Hematopoietic multipotent progenitor cell treated with erythropoietin and hydrocortisone succinate and interleukin-3 and kit ligand, for 4 days (in vitro differentiated cells): ENCODE data around the gene TOX2.

Source experiments
- DNase-seq: peaks from one replicate; pipeline ENCODE4 v3.0.0-alpha.2; 2015

Gene TOX2

DNA sequence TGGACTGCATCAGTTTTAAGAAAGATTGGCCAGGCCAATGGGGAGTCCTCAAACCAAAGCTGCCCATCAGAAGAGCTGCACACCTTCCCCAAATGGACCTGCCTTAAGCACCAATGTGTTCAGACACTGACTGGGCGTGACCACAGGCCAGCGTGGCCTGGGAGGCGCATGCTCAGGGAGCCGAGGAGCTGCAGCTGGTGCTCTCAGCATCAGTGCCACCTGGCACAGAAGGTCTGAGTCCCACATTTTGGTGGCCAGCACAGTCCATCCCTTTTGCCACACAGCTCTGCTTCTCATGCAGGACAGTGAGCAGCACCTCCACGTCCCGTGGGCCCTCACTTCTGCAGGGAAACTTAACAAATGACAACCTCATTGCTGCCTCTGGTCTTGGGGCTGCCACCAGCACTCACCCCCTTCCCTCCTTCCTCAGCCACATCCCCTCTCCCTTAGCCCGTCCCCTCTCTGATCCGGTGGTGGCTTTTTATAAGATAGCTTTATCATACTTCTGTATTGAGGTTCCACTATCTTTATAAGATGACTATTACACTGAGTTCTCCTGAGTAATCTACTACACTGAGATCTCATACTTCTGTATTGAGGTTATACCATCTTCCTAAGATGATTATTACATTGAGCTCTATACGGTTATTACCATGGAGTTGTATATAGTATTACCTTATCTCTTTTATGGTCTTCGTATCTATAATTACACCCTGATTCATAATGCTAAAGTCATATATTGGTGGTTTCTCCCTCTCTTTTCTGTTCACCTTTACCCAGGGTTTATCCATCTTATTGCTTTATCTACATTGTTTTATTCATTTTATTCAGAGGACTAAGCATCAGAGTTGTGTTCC, 109.1 kb downstream of the TOX2 start:
- no peak for DNase-seq

DNA sequence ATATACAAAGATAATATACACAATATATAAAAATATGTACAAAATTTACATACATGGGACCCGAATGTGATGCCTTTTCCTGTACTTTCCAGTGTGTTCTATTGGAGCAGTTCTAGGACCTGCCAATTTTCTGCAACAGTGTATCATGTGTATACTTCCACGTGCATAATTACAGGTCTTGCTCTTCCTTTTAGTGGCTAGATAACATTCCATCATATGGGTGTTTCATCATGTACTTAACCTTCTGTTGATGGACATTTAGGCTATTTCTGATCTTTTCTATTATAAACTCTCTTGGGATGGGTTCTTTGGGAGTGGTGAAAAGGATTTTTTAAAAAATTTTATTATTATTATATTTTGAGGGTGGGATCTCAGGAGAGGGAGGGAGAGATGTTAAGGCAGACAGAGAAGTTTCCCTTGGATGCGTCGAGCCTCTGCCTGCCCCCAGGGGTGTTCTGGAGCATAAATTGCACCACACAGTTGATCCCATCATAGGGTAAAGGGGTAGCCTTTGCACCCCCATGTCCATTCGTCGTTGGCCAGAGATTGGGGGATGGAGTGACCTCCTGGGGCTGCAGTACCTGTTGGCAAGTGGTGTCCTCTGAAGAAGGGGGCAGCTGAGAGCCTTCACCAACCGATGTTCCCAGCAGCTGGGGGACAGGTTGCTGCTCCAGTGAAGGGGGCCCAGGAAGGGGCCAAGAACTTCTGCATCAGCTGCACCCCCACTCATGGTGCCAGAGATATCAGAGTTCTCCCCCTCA, 110.3 kb downstream of the TOX2 start:
- DNase-seq, result no peak

DNA sequence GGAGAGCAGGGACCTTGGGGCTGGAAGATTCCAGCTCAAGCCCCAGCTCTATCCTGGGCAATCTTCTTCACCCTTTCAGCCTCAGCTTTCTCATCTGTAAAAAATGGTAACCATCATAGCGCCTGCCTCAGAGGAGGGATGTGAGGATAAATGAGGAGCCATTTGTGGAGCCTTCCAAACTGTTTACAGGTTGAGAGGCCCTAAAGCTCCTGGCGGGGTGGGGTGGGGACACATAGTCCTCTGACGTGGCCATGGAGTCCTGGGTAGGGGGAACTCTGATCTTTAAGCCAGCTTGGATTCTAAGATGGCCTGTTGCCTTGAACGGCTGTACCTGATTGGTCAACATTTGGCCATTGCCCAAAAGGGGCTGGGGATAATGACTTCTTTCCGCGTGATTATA, 111.1 kb downstream of the TOX2 start:
- DNase-seq, result no peak

DNA sequence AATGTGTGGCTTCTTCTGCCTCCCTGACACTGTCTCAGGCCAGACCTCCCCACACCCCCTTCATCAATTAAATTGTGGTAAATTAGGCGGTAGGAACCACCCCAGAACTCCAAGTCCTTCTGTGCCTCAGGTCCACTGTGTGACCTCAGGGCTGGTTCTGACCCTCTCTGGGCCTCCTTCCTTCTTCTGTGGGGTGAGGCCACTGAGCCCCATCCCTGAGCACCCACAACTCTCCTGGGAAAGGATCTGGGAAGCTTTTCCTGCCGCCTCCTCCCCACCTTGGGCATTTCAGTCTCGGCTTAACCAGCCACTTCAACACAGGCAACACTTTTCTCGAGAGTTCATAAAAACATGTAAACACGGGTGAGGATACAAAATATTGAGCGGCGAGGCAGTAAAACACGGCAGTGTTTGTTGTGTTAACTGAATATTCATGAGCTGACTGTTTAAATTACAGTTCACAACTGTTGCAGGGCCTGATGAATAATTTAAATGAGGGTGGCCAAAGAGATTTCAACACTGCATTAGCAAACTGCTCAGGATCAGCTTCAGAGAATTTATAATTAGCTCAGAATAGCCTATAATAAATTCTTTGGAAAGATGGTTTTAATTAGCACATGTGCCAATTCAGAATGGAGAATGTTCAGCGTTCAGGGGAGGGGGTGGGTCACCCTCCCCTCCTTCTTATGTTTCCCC, 112.1 kb downstream of the TOX2 start:
- no peak for DNase-seq

DNA sequence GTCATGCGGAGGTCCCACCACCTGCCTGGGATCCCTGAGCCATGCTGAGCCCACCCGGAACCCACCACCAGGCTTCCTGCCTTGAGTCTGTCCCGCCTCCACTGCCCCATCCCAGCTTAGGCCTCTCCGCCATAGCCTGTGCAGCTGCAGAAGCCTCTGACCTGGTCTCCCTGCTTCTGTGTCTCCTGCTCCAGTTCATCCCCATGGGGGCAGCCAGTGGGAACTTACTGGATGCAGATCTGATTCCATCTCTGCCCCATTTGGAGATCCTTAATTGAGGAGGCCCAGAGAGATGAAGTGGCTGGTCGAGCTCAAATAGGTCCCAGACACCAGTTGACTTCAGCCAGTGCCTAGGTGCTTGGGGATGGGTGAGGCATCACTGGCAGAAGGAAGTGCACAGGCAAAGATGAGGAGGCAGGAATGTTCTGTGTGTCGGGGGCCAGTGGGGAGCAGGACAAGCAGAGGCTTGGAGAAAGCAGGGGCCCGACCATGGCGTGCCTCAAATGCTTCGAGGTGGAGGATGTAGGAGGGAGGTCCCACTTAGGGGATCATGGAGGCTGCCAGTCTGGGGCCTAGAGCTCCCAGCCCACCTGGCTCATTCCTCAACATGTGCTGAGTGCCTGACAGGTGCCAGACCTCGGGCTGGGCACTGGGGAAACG, 112.8 kb downstream of the TOX2 start:
- no peak for DNase-seq

DNA sequence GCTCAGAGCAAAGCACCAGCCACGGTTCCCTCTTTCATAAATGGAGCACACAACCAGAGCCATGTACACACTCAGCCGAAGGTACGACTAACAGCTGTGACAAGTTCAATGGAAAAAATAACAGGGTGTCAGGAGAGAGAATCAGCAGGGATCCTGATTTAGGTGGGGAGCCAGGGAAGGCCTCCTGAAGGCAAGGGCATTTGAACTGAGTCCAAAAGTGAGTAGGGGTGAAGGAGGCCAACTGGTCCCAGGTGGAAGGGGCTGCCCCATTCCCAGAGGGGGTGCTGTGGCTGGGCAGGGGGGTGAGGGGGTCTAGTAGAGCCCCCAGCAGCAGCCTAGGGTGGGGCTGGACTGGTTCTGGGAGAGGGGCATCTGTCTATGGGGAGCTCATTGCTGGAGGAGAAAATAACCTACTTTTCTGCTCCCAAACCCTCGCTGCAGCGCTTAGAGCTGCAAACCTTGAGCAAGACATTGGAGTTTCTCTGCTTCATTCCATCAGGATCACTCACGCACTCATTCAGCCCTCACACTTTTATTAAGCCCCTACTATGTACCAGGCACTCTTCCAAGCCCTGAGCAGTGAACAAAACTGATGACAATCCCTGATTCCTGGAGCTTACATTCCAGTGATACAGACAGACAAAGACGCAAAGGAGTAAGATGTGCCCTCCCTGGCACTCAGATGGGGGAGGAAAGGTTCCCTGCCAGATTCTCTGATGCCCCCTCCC, 113.5 kb downstream of the TOX2 start:
- DNase-seq, result no peak

DNA sequence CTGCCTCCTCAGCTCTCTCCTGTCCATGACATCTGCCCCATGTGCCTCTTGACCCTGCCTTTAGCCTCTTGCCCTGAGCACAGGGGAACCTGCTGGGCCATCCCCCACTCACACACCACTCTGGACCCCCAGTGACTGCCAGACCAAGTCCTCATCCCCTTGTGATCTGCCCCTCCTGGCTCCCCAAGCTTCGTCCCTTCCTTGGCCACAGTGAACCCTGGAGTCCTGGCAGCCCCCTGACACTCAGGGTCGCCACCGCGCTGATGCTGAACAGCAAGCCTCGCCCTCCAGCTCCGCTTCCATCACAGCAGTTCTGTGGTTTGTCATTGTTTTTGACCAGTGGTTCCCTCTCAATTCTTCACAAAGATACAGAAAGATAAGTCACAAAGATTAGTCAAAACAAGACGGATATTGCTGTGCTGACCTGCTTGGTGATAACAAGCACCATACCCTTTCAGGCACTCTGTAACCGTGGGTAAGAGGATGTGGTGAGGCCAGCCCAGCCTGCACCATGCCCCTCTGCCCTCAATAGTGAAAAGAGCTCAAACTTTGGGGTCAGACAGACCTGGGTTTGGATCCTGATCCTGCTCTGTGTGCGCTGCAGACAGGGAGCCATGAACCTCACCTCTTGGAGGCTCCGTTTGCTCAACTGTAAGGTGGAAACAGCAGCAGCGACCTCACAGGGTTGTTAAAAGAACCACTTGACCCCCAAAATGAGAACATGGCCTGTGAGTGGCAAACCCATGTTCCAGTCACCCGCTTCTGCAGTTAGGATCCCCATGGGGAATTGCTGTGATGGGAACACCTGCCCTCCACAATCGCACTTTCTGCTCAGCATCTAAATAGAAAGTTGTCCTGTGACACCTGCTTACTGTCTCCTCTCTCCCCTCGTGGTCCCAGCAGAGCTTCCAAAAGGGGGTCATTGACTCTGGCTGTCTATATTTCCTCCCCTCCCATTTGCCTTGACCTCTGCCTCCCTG, 114.5 kb downstream of the TOX2 start:
- peak; percentile 66 for DNase-seq

DNA sequence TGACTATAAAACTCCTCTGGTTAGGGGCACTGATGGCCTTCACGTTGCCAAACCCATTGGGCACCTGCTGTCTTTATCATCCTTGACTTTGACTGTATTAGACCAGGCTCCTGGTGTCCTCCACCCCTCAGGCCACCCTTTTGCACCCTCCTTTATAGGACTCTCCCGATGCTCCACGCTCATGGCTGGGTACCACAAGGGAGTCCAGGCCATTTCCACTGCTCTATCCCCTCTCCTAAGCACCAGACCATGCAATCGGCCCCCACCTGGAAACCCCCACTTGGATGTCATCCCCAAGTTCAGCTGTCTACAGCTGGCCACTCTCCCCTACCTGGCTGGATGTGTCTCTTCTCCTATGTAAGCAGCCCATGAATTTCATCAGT, 115.2 kb downstream of the TOX2 start:
- DNase-seq, result no peak

DNA sequence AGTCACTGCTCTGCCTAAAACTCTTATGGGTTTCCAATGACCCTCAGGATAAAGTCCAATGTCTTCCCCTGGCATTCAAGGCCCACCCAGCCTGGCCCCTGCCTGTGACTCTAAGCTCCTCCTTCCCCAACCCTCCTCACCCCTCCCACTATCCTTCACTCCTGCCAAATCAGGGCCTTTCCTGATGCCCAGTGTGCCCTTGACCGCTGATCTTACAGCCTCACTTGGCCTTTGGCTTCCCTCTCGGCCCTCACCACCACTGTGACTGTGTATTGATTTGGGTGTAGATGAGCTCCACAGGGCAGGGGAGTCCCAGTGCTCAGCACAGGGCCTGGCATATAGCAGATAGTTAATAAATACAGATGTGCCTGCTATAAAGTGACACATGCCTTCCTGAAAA, 115.7 kb downstream of the TOX2 start:
- DNase-seq, result no peak

DNA sequence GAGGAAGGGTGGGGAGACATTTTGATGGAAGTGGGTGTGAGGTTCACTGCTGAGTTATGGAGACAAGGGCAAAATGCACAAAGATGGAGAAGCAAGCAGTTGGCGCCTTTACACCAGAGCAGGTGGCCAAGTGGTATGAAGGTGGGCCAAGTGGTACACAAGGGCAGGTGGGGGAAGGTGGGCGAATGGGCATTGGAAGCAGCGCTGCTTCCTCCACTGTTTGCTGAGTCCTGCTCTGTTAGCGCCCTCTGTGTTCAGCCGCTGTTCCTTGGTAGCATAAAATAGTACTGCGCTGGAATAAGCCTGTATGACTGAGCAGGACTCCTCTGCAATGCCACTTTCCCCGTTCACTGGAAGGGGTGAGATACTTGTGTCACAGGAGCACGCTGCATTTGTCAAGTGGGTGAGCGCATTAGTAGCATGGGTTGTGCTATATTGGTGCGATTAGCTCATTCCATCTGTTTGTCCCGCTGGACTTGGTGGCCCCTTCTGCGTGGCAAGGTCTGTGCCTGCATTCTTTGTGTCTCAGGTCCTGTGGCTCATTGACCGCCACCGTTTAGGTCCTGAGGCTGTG, 116.4 kb downstream of the TOX2 start:
- DNase-seq, result no peak

DNA sequence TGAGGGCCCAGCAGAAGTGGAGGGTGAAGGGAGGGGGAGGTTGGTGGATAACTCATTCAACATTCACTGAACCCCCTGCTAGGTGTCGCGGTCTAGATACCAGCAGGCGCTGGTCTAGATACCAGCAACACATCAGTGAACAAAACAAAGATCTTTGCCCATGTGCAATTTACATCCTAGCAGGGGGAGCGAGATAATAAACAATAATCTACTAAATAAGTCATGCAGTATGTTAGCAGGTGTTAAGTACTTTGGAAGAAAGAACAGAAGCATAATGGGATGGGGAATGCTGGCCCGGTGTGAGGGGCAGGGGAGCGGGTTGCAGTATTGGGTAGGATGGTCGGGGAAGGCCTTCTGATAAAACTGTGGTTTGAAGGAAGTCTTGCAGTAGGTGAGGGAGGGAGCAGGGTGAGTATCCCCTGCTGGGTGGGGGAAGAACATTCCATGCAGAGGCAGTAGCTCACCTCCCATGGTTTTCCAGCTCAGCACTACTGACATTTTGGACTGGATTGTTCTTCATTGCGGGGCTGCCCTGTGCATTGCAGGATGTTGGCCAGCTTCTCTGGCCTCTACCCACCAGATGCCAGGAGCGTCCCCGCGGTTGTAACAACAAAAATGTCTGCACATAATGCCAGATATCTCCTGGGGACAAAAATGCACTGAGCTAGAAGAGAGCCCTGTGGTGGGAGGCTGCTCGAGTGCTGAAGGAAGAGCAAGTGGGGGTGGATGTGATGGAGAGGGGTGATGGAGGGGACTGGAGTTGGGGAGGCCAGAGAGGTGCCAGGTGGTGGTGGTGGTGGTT, 117.3 kb downstream of the TOX2 start:
- no peak for DNase-seq

DNA sequence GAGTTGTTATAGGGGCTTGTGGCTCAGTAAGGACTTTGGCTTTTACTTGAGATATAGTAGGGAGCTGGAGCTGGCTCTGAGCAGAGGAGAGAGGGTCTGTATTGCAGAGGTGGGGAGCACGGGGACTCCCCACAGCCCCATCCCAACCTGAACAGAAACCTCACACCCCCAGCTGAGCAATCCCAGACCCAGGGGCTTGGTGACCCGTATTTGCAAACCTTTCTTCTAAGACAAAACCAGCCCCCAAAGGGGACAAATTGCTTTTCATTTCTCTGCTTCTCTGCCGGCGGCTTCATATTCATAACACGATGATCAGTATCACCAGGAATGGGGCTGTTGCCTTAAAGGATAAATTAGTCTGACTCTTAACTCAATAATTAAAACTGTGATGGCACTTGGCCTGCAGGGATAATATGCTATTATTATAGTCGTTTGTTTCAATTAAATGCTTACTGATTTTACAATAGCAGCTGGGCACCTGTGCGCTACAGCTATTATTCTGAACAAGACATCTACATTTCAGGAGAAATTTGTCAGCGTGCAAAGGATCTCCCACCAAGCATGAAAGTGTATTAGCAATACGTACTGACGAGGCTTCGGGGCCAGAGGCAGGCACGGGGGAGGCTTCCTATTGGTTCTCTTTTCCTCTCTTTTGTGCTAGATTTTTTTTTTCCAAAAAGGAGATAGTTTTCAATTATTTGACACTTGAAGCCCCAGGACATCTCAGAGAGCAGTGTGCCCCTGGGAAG, 118.1 kb downstream of the TOX2 start:
- DNase-seq, result no peak

DNA sequence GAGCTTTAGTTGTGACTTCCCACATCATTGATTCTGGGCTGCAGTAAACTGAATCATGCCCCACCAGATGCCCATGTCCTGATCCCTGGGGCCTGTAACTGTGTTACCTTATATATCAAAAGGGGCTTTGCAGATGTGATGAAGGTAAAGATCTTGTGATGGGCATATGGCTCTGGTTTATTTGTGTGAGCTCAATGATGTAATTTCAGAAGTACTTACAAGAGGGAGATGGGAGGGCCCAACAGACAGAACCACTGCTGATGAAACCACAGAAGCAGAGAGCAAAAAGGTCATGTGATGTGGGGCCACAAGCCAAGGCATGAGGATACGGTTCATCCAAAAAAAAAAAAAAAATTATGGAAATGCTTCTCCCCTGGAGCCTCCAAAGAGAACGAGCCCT, 118.7 kb downstream of the TOX2 start:
- peak; percentile 11 for DNase-seq

DNA sequence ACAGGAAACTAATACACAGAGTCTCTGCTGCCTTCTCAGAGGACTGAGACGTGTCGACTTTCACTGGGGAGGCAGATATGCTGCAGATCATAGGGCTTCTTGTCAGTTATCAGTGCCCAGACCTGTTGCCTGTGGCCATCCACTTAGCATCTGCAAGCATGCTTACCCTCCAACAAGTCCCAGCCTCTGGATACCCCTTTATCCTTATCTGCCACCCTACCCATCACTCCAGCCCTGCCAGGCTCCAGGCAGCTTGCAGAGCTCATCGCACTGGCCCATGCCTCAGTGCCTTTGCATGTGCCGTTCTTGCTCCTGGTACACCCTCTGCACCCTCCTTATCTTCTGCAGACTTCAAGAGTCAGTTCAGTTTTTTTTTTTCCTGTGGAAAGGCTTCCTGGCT, 119.2 kb downstream of the TOX2 start:
- DNase-seq, result no peak

DNA sequence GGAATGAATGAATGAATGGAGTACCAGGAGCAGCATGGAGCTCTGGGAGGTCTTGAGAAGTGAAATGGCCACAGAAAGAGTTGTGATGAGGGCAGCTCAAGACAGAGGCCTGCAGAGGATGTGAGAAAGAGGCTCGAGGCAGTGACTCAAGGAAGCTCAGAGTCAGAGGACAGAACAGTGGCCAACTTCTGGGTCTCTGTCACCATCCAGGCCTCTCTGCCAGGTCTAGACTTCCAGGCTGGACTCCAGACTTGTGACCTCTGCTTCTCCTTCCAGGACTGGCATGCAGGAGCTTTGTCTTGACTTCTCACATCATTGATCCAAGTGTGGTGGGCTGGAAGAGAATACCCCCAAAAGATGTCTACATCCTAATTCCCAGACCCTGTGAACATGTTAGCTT, 119.8 kb downstream of the TOX2 start:
- DNase-seq, result no peak

DNA sequence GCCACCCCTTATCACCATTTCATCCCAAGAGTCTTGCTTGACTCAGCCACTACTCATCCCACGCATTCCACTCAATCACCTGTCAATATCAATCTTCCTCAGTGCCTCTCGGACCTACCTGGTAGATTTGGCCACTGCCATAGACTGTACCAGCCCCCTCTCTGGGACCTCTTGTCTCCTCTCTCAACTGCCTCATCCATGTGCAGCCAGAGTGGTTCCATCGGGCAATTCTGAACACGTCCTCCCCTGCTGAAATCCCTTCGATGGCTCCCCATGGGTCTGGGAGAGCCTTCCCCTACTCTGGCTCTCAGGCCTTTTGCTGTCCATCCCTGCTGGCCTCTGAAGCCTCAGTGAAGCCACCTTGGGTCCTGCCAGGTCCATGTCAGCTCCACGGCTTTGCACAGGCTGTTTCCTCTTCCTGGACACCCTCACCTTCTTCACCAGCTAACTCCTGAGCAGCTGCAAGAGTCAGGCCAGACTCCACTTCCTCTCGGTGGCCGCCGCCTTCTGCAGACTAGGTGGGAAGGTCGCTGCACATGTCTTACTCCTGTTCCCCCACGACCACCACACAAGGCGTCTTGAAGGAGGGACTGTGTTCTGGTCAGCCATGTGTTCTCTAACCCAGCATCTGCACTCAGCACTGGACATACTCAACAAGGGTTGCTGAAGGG, 120.4 kb downstream of the TOX2 start:
- no peak for DNase-seq

DNA sequence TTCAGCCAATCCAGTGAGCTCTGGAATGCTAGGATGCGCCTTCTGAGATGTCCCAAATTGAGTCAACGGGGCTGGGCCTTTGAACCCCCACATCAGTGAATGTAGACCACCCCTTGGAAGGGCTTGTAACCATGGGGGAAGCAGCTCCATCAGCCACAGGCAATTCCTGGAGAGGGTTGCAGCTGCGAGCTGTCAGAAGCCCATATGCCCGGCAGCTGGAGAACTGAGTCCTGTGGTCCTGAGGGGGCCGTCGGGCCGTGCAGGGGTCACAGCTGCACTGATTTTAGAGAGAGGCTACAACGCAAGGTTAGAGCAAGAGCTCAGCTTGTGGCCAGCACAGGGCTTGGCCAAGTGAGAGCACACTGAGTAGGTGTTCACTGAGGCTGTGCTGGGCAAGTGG, 121.3 kb downstream of the TOX2 start:
- DNase-seq, result no peak

DNA sequence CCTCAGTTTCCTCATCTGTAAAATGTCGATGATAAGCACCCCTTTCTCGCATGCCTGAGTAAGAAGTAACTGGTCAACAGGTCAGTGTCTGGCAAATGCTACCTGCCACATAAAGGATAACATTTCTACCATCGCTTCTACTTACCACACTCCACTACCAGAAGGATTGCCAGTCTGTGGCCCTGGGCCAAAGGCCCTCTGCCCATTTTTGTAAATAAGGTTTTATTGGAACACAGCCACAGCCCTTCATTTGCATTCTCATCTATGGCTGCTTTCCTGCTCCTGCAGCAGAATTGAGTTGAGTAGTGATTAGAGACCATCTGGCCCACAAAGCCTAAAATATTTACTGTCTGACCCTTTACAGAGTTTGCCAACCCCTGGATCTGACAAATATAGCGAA, 121.8 kb downstream of the TOX2 start:
- no peak for DNase-seq

DNA sequence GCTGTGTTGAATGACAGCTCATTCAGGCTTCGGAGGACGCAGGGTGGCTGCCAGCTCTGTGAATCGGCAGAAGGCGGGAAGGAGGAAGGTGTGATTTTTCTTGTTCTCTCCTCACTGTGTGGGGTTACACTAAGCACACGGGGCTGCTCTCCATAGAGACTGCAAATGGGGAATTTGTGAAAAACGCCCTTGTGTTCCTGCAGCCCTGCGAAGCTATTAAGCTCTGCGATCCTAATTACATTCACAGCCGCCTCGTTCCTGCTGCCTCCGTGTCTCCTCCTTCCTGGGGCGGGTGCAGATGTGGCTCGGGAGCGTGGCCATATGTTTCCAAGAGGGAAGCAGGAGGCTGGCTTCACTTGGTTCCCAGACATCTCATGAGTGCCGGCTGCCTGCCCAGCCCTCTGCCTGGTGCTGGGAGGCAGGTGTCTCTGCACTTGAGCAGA, 124.0 kb downstream of the TOX2 start:
- DNase-seq, result no peak
